Prostate gland (tissue), 2 donors: Measurements from ENCODE around the gene BCL11A.

Source experiments
- POLR2A ChIP-seq: fragments of 450-650 bp; IDR thresholded peaks from one replicate; pipeline ENCODE4 v1.6.1; 2016; ENCODE audit warnings: antibody characterized with exemption, mild to moderate bottlenecking
- POLR2AphosphoS5 ChIP-seq: sonication (generic); formaldehyde crosslinking; IDR thresholded peaks from one replicate; pipeline ENCODE4 v1.6.1; 2017; ENCODE audit warnings: antibody characterized with exemption
- TF ChIP-seq, protein P1 (sequence below), 4 experiments: fragments of 200-600 bp in 2 of 4; fragments of 450-650 bp in 2 of 4; sonication (generic) in 2 of 4; IDR thresholded peaks; 1 replicate in 3 of 4; 2 replicates in 1 of 4; pipeline ENCODE4 v1.5.1; 2016 to 2019; ENCODE audit warnings: antibody characterized with exemption in 4 of 4, mild to moderate bottlenecking in 2 of 4, moderate library complexity in 2 of 4

DNA sequence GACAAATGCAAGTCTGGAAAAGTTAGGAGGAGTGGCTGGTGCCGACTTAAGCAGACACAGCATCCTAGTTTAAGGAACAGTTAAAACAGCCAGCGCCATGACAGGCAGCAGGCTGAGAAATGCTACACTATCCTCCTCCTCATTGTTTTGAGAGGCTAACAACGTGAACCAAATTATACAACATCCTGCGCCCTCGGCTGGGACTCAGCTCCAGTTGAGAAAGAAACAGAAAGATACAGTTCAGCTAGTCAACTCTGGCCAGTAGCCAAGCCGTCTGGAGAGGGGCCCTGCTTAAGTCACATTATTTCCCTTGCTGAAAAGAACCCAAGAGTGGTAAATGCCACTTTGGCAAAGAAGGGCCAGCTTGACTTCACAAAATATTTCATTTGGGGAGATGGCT, 90.2 kb downstream of the BCL11A start:
- TF ChIP-seq POLR2A = no peak
- TF ChIP-seq, protein P1, sequence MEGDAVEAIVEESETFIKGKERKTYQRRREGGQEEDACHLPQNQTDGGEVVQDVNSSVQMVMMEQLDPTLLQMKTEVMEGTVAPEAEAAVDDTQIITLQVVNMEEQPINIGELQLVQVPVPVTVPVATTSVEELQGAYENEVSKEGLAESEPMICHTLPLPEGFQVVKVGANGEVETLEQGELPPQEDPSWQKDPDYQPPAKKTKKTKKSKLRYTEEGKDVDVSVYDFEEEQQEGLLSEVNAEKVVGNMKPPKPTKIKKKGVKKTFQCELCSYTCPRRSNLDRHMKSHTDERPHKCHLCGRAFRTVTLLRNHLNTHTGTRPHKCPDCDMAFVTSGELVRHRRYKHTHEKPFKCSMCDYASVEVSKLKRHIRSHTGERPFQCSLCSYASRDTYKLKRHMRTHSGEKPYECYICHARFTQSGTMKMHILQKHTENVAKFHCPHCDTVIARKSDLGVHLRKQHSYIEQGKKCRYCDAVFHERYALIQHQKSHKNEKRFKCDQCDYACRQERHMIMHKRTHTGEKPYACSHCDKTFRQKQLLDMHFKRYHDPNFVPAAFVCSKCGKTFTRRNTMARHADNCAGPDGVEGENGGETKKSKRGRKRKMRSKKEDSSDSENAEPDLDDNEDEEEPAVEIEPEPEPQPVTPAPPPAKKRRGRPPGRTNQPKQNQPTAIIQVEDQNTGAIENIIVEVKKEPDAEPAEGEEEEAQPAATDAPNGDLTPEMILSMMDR (IDR thresholded peaks at IDR 0.05) = no peak
- no peak for TF ChIP-seq POLR2AphosphoS5
